SKM-1 (cell line): ENCODE data around the gene PKHD1.

ENCODE experiments used
- DNase-seq: peaks from one replicate; lab custom pipeline; 2025; ENCODE audit not compliant: unreplicated experiment; lab: John Stamatoyannopoulos, UW

The PKHD1 gene

DNA sequence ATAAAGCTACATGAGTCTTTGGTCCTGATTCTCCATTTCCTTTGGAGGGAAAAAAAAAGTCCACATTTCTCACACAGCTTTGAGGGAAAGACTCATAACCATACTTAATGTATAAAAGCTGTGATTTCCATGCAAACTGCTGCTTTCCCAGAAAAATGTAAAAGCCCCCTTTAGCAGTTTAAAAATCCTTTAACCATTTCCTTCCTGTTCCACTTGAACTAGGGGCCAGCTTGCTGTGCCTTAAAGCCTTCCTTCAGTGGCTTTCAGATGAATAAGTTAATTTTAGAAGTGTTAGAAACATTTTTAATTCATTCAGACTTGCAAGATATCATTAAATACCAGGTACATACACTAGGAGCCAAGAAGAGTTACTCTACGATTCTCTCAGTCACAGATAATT, 273.5 kb downstream of the PKHD1 start:
- no peak for DNase-seq

DNA sequence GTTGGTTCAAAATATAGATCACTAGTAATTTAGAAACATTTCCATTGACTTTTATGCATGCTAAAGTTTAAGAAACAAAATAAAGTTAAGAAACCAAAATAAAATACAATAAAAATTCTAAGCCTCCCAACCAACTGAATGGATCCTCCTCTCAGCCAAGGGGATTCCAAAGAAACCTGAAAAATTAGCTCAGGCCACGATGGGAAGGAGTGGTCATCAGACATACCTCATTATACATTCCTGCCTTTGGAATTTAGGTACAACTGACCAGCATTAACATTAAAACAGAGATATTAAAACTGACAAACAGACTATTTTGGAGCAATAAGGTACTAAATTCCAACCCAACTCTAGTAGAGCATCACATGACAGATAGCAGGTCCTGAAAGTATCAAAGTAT, 275.2 kb downstream of the PKHD1 start:
- DNase-seq, result no peak

DNA sequence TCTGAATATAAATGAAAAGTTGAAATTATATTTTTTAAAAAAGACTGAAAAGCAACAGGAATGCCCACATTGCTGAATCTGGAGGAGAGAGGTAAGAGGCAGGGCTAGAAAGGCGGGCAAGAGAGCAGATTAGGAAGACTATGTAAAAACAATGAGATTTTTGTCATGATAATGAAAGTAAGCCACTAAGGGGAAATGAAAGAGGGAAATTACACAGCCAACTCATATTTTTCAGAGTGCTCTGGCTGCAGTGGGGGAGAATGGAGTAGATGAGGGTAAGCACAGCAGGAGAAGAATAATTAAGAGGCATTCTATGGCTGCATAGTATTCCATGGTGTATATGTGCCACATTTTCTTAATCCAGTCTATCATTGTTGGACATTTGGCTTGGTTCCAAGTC, 281.9 kb downstream of the PKHD1 start:
- no peak for DNase-seq

DNA sequence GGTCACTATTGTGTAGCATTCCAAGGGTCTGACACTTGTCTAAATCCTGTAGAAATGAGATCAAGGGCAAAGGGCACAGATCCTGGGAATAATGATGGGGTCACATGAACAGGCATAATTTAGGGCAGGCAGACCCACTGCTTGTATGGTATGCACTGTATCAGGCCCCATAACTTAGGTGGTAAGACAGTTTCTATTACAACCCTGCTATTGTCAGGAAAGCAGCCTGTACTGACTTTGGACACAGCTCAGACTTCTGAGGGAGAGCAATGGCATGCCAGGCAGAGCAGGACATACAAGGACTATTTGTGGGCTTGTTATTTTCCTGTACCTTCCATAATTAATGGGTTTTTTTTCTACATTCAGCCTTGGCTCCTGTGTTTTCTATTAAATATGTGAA, 286.8 kb downstream of the PKHD1 start:
- DNase-seq, result no peak

DNA sequence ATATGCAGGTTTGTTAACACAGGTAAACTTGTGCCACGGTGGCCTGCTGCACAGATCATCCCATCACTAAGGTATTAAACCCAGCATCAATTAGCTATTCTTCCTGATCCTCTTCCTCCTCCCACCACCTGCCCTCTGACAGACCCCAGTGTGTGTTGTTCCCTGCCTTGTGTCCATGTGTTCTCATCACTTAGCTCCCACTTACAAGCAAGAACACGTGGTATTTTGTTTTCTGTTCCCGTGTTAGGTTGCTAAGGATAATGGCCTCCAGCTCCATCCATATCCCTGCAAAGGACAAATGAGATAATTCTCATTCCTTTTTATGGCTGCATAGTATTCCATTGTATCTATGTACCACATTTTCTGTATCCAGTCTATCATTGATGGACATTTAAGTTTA, 294.0 kb downstream of the PKHD1 start:
- no peak for DNase-seq

DNA sequence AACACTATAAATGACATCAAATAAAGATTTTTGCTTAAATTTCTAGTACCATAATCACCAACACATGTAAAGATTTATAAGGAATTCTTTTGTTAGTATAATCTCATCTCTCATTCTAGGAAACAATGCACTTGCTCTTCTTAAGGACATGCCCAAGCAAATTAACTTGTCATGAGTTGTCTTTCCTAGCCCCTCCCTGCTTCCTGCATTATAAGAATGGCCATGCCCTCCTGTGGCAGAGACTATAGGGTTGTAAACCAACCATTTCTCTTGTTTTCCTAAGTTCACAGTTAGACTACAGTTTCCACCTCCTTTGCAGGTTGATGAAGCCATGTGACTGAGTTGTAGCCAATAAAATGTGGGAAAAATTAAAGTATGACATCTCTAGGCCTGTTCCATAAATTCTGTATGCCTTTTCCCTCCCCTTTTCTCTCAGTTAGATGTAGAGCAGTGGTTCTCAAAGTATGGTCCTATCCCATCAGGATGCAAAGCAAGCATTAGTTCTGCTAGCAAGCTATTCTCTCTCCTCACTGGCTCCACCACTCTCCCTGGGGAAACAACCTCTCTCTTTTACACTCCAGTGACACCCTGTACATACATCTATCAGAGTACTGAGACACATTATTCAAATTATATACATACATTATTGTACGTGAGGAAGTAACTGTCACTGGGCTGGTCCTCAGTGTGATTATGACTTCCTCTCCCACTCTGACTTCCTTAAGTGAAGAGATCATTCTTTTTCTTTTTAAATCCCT, 295.0 kb downstream of the PKHD1 start:
- no peak for DNase-seq

DNA sequence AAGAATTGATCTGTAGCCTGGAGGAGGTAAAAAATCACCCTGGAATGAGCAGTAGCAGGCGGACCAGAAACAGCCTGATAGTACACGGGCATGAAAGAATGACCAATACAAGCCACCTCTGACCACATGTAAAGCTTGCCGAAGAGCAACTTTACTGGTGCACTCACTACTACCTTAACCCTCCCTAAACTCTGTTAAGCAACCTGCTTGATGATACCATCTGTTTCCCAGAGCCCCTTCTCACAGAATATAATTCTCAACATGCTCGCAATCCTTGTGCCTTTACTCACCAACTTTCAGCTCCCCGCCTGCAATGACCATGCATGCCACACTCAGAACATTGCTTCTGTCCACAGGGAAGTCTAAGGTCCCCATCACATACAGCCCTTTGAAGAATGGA, 296.5 kb downstream of the PKHD1 start:
- no peak for DNase-seq

DNA sequence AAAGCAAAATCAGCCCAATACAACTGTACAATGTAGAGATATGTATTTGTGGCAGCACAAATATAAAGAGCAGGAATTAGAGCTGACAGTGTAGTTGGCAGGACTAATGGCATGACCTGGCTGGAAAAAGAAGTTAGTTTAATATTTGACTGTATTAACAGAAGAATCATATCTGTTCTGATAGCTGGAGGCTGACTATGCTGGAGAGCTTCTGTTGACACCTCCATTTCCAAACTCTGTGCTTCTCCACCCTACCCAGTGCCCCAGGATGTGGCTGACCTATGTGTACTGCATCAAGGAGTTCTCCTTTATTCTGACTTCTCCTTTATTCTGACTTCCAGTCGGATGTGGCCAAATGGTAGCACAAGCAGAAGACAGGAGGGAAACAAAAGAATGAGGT, 299.3 kb downstream of the PKHD1 start:
- peak; percentile 30 for DNase-seq

DNA sequence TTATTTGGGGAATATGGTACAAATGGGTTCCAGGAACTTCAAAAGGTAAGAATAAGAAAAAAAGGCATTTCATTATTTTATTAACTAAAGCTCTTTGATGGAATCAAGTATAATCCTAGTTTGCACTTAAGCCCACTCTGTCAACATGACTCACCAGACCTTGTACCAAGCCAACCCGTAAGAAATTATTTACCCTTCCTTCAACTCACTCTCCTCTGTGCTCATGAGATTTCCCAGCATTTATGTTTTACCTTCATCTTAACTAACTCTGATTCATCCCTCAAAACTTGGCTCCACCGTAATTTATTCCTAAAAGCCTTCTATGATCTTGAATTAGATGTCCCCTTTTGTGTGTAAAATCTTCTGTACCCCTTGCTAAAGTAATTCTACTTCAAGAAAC, 308.7 kb downstream of the PKHD1 start:
- DNase-seq, result no peak

DNA sequence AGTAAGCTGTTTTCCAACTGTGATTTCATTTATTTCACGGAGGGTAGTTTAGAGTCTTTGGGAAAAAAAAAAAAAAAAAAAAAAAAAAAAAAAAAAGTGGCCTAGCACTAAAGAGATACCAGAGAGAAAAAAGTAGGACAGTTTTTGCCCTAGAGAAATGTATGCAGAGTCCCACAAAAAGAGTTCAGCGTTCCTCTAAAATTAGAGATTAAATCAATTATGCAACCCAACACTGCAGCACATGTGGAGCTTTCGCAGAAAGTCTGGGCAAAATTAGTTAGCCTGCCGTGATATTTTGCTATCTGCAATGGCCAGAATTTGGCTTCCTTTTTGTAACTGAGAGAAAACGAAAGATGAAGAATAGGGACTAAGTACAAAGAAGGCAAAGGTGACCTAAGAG, 309.8 kb downstream of the PKHD1 start:
- DNase-seq, result no peak

DNA sequence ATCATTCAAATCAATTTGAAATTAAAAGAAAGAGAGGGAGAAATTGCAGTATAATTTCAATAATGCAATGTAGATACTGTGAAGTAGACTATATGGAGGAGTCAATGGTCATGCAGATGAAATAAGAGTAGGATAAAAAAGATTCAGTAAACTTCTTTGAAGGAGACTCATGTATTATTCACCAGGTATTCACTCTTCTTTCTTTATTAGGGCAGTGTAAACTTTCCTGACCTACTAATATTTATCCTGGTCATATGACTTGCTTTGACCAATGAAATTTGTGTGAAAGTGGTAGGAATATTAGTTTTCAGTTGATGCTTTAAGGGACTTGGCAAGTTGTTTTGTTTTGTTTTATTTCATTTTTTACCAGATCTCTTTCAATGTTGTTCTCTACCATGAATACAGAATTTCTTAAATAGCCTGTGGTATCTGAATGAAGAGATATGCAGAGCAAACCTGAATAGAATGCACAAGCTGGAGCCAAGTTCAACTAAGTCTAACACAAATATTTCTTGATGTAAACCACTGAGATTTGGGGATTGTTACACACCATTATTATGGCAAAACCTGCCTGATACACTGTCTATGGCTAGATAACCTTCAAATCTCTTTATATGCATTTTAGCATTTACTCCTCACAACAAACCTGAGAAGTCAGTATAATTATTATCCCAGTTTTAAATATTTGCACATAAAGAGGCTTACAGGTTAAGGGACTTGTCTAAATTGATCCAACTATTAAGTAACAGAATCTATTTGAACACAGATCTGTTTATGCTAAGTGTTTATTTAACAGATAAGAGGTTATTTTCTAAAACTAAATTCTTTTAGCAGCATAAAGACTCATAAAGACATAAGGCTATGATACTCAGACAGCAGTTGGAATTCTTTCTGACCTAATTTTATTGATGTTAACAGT, 311.2 kb downstream of the PKHD1 start:
- no peak for DNase-seq

DNA sequence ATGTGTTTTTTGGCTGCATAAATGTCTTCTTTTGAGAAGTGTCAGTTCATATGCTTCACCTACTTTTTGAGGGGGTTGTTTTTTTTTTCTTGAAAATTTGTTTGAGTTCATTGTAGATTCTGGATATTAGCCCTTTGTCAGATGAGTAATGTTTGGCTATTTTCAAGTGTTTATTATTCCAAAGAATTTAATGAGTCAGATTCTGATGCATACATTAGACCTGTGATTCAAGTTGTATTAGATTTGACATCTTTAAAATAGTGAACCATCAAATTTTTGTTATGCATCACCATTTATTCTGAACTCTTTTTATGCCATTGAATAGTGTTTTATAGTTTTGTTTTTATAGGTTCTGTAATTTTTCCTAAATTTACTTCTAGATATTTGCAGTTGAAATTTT, 319.3 kb downstream of the PKHD1 start:
- no peak for DNase-seq

DNA sequence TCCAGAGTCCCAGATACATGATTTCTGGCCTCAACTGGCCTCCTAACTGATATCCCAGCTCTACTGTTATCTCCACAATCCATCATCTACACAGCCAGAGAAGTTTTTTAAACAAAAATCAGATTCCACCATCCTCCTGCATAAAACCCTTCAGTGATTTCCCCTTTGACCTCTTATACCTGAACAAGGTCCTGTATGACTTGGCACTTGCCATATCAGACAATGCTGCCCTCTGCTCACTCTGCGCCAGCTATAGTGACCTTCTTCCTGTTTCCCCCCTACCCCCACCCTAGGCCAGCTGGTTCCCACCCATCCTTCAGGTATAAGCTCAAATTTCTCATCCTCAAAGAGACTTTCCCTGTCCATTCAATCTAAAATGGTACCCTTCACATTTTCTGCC, 322.2 kb downstream of the PKHD1 start:
- DNase-seq, result no peak

DNA sequence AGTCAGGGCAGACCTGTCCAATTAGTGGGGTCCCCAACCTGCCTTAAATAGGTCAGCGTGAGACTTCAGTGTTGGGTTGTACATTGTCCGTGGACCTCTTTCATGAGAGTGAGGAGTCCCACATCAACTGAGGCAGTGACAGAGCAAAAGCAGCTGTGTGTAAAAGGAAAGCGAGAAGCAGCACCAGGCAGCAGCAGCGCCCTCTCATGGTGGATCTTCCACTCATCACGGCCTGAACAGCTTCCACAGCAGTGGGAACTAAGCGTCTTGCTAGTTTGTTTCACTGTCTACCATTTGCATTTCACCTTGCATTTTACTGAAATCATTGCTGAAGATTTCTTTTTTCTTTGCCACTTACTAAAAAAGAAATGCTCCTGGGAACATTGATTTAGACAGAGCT, 333.8 kb downstream of the PKHD1 start:
- DNase-seq, result no peak

DNA sequence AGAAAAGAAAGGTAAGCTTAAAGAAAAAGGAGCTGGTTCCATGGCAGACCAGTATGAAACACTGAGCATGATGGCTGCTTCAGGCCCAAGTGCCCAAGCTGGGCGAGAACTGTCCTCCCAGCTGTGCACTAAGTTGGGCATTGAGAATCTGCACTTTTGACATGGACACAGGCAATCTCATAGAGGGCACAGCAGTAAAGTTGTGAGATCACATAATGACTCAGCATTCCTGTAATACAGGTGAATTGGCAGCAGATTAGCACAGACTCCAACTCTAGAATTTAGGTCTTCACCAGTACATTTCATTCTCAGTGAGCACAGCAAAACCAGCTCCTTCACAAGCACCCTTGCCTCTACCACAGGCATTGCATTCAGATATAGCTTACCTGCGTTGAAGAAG, 343.4 kb downstream of the PKHD1 start:
- DNase-seq, result no peak

DNA sequence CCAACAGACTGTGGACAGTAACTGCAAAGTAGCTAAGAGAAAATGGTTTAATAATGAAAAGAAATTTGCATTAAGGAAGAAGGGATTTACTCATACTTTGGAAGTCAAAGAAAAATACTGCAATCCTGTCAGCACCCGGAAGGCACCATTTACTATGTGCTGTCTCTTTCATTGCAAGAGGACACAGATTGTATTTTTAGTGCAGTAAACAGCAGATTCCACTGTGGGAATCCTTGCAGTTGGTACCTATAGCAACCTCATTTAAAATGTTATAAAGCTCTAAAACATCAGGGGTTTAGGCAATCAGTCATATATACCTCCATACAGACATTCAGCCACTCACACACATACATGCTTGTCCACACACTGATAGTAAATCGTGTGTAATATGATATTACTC, 346.8 kb downstream of the PKHD1 start:
- no peak for DNase-seq

DNA sequence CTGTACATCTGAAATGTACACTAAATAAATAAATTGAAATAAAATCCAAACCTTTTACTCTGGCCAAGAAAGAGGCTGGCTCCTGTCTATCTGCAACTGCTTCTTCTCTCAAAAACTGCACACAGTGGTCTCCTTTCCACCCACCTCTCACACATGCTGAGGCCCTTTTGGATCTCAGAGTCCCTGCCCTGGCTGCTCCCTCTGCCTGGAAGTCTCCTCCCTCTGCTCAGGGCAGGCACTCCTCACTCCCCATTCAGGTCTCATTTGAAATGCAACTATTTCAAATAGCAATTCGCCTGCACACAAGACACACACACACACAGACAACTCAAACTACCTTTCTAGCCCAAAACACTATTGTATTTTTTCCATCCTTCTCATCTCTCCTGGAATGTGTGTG, 348.8 kb downstream of the PKHD1 start:
- DNase-seq, result no peak

DNA sequence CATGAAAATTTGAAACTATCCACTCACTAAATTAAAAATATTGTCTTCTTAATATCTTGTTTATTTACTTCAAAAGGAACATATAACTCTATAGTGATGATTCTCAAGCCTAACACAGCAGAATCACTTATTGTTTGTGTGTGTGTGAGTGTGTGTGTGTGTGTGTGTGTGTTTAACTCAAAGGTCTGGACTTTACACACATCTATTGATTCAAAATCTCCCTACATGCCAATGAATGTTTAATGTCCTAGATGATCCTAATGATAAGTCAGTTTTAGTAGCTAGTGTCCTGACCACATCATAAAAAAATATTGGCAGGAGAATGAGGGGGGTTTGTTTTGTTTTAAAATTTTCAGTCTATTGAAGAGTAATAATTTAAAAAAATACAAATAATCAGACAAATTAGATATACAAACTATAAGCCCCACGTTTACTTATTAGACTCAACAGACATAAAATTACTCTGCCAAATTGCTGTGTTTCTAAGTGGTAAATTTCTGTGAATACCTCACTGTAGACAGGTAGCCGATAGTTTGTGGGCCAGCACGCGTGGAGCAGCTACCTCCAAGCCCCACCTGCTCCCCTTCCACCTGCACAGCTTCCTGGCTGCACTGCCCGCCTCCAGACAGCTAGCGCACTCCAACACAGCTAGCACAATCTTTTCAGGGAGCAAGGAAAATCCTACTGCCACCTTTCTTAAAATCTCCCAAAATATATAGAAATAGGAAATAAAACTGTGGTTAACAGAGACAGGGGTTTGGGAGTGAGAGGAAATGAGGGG, 349.6 kb downstream of the PKHD1 start:
- DNase-seq, result no peak

DNA sequence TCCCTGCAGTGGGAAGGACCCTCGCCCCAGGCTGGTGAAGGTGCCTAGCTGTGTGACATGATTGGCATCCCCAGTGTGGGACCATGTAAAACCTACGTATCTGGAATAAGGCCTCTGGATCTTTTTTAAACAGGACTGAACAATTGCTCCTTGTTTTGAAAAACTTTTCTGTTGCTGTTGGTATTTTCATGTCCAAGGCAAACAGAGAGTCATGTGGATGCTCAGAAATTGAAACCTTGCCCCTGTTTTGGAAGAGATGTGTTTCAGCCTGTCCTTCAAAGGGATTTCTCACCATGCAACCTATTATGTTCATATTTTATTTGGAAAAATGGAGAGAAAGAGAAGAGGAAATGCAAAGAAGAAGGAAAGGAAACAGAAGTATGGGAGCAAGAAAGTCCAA, 362.3 kb downstream of the PKHD1 start:
- DNase-seq, result no peak

DNA sequence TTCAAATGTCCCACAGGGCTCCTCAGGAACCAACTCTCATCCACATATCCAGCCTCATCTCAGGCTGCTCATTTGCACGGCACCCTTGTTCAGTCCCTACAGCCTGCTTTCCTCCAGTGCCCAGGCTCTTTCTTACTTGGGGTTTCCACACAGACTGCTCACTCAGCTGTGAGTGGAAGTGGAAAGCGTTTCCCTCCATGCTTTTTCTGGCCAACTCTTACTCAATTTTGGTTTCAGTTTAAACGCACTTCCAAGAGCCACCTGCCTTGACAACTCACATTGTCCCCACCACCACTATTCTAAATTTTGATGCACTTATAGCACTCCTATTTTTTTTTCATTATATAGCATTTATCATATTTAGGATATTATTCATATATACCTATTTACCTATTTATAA, 367.1 kb downstream of the PKHD1 start:
- no peak for DNase-seq

DNA sequence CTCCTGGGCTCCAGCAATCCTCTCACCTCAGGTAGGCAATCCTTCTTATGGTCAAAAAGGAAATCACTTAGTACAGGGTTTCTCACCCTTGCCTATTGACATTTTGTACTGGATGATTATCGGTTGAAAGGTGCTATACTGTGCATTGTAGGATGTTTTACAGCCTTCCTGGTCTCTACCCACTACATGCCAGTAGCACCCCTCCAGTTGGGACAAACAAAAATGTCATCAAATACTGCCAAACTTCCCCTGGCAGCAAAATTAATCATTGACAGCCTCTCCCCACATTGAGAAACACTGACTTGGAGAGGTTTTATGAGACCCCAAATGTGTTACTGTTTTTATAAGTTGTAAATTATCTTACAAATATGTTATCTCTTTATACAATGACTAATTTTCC, 368.1 kb downstream of the PKHD1 start:
- no peak for DNase-seq

DNA sequence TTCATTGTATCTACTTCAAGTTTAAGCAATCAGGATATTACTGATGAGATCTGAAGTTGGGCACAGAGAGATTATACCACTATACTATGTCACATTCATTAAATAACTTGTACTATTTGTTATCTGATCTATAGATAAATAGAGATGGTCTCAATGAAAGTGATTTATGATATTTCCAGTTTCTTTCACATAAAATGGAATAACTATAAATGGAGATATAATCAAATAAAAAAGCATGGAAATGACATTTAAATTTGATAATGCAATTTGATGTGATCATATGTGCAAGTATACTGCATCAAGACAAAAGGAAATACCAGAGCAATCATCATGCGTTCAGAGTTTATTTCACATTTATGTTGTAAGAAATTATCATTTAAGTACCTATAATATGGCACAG, 368.9 kb downstream of the PKHD1 start:
- no peak for DNase-seq
